Posterior vena cava (tissue), 2 donors: ENCODE measurements around the gene ACVRL1. TPM values are rescaled to one million over a fixed set of nuclear protein-coding genes. Genes with fewer than 3 reads are reported as not detected.

Experiments
- total RNA-seq, 2 donors: library from RNA; stranded (reverse); fragmentation: NEBNext Ultra II Directional; extraction: Animal tissue kit (Norgen Biotek cat#: 25700); gene quantifications; one replicate each; pipeline ENCODE4 v1.2.1, GENCODE V29; 2021
- donor health status: DM: yes; HTN: yes; CAD: no.
- donor health status: DM: yes; HTN: yes; CAD: no.

The ACVRL1 gene
- total RNA-seq, 2 donors from 2014 or later: 74.4 to 95.7 TPM

Other genes starting within 250 kb of the ACVRL1 start
- 1 to 10 TPM in 1 of 2 donors, under 1 TPM in 1; 0.60 to 1.0 TPM for gene FIGNL2, start 58.8 kb upstream of the ACVRL1 start, total RNA-seq
- gene ANKRD33, start 19.4 kb upstream of the ACVRL1 start, total RNA-seq: not detected
- gene ACVR1B, start 44.2 kb downstream of the ACVRL1 start, total RNA-seq: 10 to 100 TPM; 20.0 to 22.4 TPM
- gene TAMALIN, start 99.4 kb downstream of the ACVRL1 start, total RNA-seq: 10 to 100 TPM; 38.0 to 50.6 TPM
- gene NR4A1, start 143.9 kb downstream of the ACVRL1 start, total RNA-seq: 100 to 1,000 TPM; 197 to 567 TPM
- 10 to 100 TPM; 26.4 to 30.8 TPM for gene ATG101, start 162.5 kb downstream of the ACVRL1 start, total RNA-seq
- gene SMIM41, start 172.2 kb downstream of the ACVRL1 start, total RNA-seq: under 1 TPM in 1 of 2 donors, not detected in 1; 0.19 TPM